HepG2 (cell line): ENCODE measurements around the gene GPLD1.

Source experiments
- CBX5 ChIP-seq: sonication (generic); formaldehyde crosslinking; IDR thresholded peaks from 2 replicates; pipeline ENCODE4 v1.4.0; 2020; ENCODE audit warnings: missing genetic modification reagents, borderline replicate concordance
- EP300 ChIP-seq, 3 experiments: sonication (generic) in 1 of 3; formaldehyde crosslinking in 1 of 3; IDR thresholded peaks; 2 replicates each; pipeline versions ENCODE4 v1.5.1 to v1.6.1; 2011 to 2020; ENCODE audit warnings: low read depth in 2 of 3, low read length in 2 of 3, borderline replicate concordance in 1 of 3, improper control_type of control experiment in 1 of 3, mild to moderate bottlenecking in 1 of 3, missing genetic modification reagents in 1 of 3, moderate library complexity in 1 of 3
- FLYWCH1 ChIP-seq: sonication (generic); formaldehyde crosslinking; IDR thresholded peaks from 2 replicates; pipeline ENCODE4 v1.8.1; 2023; ENCODE audit warnings: mild to moderate bottlenecking, missing genetic modification reagents
- FOXK1 ChIP-seq: sonication (generic); formaldehyde crosslinking; IDR thresholded peaks from 2 replicates; pipeline ENCODE4 v1.4.0; 2020; ENCODE audit warnings: low read depth, missing genetic modification reagents, borderline replicate concordance
- MYC ChIP-seq: sonication (generic); formaldehyde crosslinking; IDR thresholded peaks from 2 replicates; pipeline ENCODE4 v1.9.0; 2021; ENCODE audit warnings: missing genetic modification reagents, borderline replicate concordance
- SOX6 ChIP-seq, 2 experiments: fragments of 450-650 bp in 1 of 2; sonication (generic) in 1 of 2; formaldehyde crosslinking in 1 of 2; IDR thresholded peaks; 2 replicates each; pipeline versions ENCODE4 v1.4.0 to v1.6.1; 2017 to 2020; ENCODE audit warnings: antibody characterized with exemption in 1 of 2, mild to moderate bottlenecking in 1 of 2, missing genetic modification reagents in 1 of 2
- SUZ12 ChIP-seq: fragments of 150-350 bp; IDR thresholded peaks from 2 replicates; pipeline ENCODE4 v1.6.1; 2014; ENCODE audit warnings: low read depth, low read length
- TBL1XR1 ChIP-seq: fragments of 150-350 bp; IDR thresholded peaks from 2 replicates; pipeline ENCODE4 v1.6.1; 2014; ENCODE audit warnings: borderline replicate concordance, low read length; ENCODE audit not compliant: partially characterized antibody
- ZNF10 ChIP-seq: sonication (generic); formaldehyde crosslinking; IDR thresholded peaks from 2 replicates; pipeline ENCODE4 v1.4.0; 2020; ENCODE audit warnings: mild to moderate bottlenecking, low read depth, missing genetic modification reagents, borderline replicate concordance
- ZNF816 ChIP-seq: sonication (generic); formaldehyde crosslinking; IDR thresholded peaks from 2 replicates; pipeline ENCODE4 v1.8.0; 2022; ENCODE audit warnings: missing genetic modification reagents, mild to moderate bottlenecking, borderline replicate concordance
- TF ChIP-seq, protein P1 (sequence below): sonication (generic); formaldehyde crosslinking; IDR thresholded peaks from 2 replicates; pipeline ENCODE4 v1.5.0; 2020; ENCODE audit warnings: mild to moderate bottlenecking, missing genetic modification reagents, moderate library complexity

- no peak for TF ChIP-seq EP300 (IDR thresholded peaks at IDR 0.05; ENCODE audit: low read depth in 2 of 2, low read length in 2 of 2)
- TF ChIP-seq EP300 (CRISPR knock-in tag; IDR thresholded peaks at IDR 0.05; ENCODE audit: borderline replicate concordance): no peak
- TF ChIP-seq CBX5 (CRISPR knock-in tag): no peak
- TF ChIP-seq MYC: no peak
- no peak for TF ChIP-seq SOX6 (IDR thresholded peaks at IDR 0.05)
- TF ChIP-seq SOX6 (CRISPR knock-in tag; IDR thresholded peaks at IDR 0.05): no peak
- TF ChIP-seq, protein P1, sequence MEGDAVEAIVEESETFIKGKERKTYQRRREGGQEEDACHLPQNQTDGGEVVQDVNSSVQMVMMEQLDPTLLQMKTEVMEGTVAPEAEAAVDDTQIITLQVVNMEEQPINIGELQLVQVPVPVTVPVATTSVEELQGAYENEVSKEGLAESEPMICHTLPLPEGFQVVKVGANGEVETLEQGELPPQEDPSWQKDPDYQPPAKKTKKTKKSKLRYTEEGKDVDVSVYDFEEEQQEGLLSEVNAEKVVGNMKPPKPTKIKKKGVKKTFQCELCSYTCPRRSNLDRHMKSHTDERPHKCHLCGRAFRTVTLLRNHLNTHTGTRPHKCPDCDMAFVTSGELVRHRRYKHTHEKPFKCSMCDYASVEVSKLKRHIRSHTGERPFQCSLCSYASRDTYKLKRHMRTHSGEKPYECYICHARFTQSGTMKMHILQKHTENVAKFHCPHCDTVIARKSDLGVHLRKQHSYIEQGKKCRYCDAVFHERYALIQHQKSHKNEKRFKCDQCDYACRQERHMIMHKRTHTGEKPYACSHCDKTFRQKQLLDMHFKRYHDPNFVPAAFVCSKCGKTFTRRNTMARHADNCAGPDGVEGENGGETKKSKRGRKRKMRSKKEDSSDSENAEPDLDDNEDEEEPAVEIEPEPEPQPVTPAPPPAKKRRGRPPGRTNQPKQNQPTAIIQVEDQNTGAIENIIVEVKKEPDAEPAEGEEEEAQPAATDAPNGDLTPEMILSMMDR: no peak
- TF ChIP-seq ZNF816 (CRISPR knock-in tag): no peak
- no peak for TF ChIP-seq FLYWCH1 (CRISPR knock-in tag)
- TF ChIP-seq SUZ12: no peak
- TF ChIP-seq FOXK1 (CRISPR knock-in tag): no peak
- no peak for TF ChIP-seq TBL1XR1
- TF ChIP-seq ZNF10 (CRISPR knock-in tag): no peak
Measured at GRCh38 chr6:24448396-24448795, 41.0 kb downstream of the GPLD1 start.
